ENCODE measurements around the gene COPB1.

DNA sequence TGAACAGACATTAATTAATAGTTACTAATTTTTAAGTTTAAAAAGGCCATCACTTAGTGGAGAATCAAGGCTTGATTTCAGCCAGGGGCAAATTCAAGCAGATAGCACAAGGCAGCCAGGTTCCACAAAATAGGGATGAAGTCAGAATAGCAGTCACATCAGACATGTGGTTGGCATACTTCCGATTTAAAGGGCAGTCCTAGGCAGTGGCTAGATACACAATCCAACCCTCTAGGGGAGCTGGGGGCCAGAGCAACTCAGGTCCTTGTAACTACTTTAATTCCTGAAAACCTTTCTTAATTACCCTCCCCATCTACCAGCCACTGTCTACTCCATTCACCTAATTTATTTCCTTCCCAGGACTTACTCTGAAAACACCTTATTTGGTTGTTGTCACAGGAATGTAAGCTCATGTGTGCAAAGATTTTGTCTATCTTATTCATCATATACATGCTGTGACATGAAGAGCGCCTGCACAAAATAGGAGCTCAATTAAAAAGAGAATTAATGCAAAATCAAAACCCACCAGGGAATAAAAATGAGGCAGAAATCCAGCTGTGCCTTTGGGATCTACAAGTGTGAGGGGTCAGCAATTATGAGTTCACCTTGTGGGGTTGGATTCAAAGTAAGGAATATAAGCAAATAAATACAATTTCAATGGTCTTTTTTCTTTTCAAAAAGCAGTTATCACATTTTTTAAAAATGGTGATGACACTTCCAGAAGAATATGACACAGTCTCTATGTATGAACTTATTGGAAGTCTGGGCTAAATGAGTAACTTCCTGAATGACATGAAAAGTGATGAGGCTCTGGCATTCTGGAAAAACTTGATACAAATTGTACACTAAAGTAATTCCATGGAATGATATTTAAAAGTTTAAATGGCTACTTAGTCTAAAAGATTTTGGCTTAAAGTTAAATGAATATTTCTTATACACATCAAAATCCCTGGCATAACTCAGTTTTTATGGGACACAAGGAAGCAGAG lies 53.8 kb downstream of the COPB1 start:
- TF ChIP-seq CTCF (optimal IDR thresholded peaks at IDR 0.05 in 1 of 3, IDR thresholded peaks at IDR 0.05 in 1 of 3, conservative IDR thresholded peaks at IDR 0.05 in 1 of 3; ENCODE audit: extremely low read depth in 1 of 3, insufficient read depth in 2 of 3, low read length in 3 of 3) (no peak), EZH2 (IDR thresholded peaks at IDR 0.05; ENCODE audit: low read length) (no peak)

All from keratinocyte (primary cell).